ENCODE results near the gene PTPRN2.

DNA sequence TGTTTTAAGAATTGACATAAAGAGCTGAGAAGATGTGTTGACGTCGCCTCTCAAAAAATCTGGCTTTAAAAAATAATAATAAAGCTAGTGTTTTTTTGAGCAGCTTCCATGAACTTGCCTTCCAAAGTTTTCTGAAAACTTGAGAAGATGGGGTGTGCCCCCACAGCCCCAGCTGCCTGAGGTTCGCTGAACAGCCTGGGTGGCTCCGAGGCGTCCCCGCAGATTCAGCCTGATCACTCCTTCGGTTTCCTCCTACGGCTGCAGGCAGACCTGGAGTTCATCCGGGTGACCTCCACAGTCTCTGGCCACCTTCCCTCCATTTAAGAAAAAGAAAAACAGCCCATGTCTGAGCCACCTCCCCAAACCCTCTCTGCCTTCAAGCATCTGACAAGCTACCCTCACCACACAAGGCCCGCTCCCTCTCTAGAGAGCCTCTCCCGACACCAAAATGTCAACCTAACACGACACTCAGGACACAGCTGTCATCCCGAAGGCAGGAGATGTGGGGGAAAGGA lies 177.8 kb downstream of the PTPRN2 start:
- TF ChIP-seq, protein P1, sequence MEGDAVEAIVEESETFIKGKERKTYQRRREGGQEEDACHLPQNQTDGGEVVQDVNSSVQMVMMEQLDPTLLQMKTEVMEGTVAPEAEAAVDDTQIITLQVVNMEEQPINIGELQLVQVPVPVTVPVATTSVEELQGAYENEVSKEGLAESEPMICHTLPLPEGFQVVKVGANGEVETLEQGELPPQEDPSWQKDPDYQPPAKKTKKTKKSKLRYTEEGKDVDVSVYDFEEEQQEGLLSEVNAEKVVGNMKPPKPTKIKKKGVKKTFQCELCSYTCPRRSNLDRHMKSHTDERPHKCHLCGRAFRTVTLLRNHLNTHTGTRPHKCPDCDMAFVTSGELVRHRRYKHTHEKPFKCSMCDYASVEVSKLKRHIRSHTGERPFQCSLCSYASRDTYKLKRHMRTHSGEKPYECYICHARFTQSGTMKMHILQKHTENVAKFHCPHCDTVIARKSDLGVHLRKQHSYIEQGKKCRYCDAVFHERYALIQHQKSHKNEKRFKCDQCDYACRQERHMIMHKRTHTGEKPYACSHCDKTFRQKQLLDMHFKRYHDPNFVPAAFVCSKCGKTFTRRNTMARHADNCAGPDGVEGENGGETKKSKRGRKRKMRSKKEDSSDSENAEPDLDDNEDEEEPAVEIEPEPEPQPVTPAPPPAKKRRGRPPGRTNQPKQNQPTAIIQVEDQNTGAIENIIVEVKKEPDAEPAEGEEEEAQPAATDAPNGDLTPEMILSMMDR (IDR thresholded peaks at IDR 0.05) = no peak
- TF ChIP-seq ZFX (IDR thresholded peaks at IDR 0.05; ENCODE audit: borderline replicate concordance) = no peak
